ENCODE measurements around the gene FNDC3B.

GRCh38 chr3:172233474-172234277, 194.3 kb downstream of the FNDC3B start:
- no peak for TF ChIP-seq GATA2 (IDR thresholded peaks at IDR 0.05; ENCODE audit: low read depth, low read length)
- no peak for TF ChIP-seq GATA3 (IDR thresholded peaks at IDR 0.05; ENCODE audit: low read depth, low read length)
